K562 (cell line): ENCODE data around the gene FYTTD1. TPM values are rescaled to one million over a fixed set of nuclear protein-coding genes. Genes with fewer than 3 reads are reported as not detected.

Experiments used
- CC2D1A ChIP-seq: fragments of 450-650 bp; IDR thresholded peaks from 2 replicates; pipeline ENCODE4 v1.6.1; 2017; ENCODE audit warnings: mild to moderate bottlenecking
- CEBPG ChIP-seq, 3 experiments: fragments of 200-800 bp in 1 of 3; sonication (Bioruptor generic) in 1 of 3; sonication (generic) in 1 of 3; formaldehyde crosslinking in 1 of 3; IDR thresholded peaks in 2 of 3; conservative IDR thresholded peaks in 1 of 3; 2 replicates each; pipeline versions ENCODE4 v1.6.1 to v1.8.0; 2016 to 2022; ENCODE audit warnings: missing compliant biosample characterization in 2 of 3, missing genetic modification characterization in 2 of 3, mild to moderate bottlenecking in 1 of 3, missing genetic modification reagents in 1 of 3
- EGR1 ChIP-seq: fragments of 450-650 bp; conservative IDR thresholded peaks from 2 replicates; pipeline ENCODE4 v1.6.1; 2017; ENCODE audit warnings: mild to moderate bottlenecking
- EP300 ChIP-seq: IDR thresholded peaks from 2 replicates; pipeline ENCODE4 v1.6.1; 2012; ENCODE audit warnings: low read length, improper control_type of control experiment
- ETV1 ChIP-seq: fragments of 450-650 bp; conservative IDR thresholded peaks from 2 replicates; pipeline ENCODE4 v1.6.1; 2016; ENCODE audit warnings: missing genetic modification characterization, control low read depth, low read depth, missing compliant biosample characterization
- FIP1L1 ChIP-seq: fragments of 200-400 bp; formaldehyde crosslinking; IDR thresholded peaks from 2 replicates; pipeline ENCODE4 v1.6.1; 2018; ENCODE audit warnings: mild to moderate bottlenecking, low read depth, low read length; ENCODE audit not compliant: poor library complexity, severe bottlenecking
- GABPB1 ChIP-seq: sonication (generic); formaldehyde crosslinking; IDR thresholded peaks from 2 replicates; pipeline ENCODE4 v1.8.0; 2022; ENCODE audit warnings: mild to moderate bottlenecking, missing genetic modification reagents
- HDAC3 ChIP-seq: fragments of 450-650 bp; IDR thresholded peaks from 2 replicates; pipeline ENCODE4 v1.6.1; 2018; ENCODE audit warnings: borderline replicate concordance, mild to moderate bottlenecking, moderate library complexity; ENCODE audit not compliant: partially characterized antibody
- HDGF ChIP-seq: fragments of 450-650 bp; IDR thresholded peaks from 2 replicates; pipeline ENCODE4 v1.6.1; 2016
- IFI16 ChIP-seq: fragments of 250-450 bp; sonication (Bioruptor Pico); IDR thresholded peaks from 2 replicates; pipeline ENCODE4 v2.1.2; 2022; ENCODE audit warnings: mild to moderate bottlenecking, inconsistent platforms
- NFRKB ChIP-seq: fragments of 450-650 bp; IDR thresholded peaks from 2 replicates; pipeline ENCODE4 v1.6.1; 2016; ENCODE audit warnings: low read depth
- NFYB ChIP-seq: IDR thresholded peaks from 2 replicates; pipeline ENCODE4 v1.6.1; 2011; ENCODE audit warnings: mild to moderate bottlenecking, moderate library complexity; ENCODE audit not compliant: insufficient read length; ENCODE audit errors: extremely low read depth
- PHF8 ChIP-seq: fragments of 200-600 bp; sonication (generic); IDR thresholded peaks from 2 replicates; pipeline ENCODE4 v1.6.1; 2012; ENCODE audit warnings: mixed run types, mild to moderate bottlenecking, inconsistent platforms, low read length, moderate library complexity, borderline replicate concordance
- RFX5 ChIP-seq: IDR thresholded peaks from 2 replicates; pipeline ENCODE4 v1.6.1; 2011; ENCODE audit warnings: low read depth, mild to moderate bottlenecking, improper control_type of control experiment, low read length
- SIRT6 ChIP-seq: IDR thresholded peaks from one replicate; pipeline ENCODE4 v1.6.1; 2012; ENCODE audit warnings: low read depth, mild to moderate bottlenecking, control low read depth, inconsistent platforms, low read length, moderate library complexity
- SNIP1 ChIP-seq: fragments of 450-650 bp; IDR thresholded peaks from 2 replicates; pipeline ENCODE4 v1.7.1; 2017; ENCODE audit warnings: low read depth, mild to moderate bottlenecking
- TARDBP ChIP-seq: fragments of 450-650 bp; IDR thresholded peaks from 2 replicates; pipeline ENCODE4 v1.6.1; 2016
- U2AF2 ChIP-seq: fragments of 200-400 bp; formaldehyde crosslinking; optimal IDR thresholded peaks from 2 replicates; pipeline ENCODE3; 2017; ENCODE audit warnings: low read depth, mild to moderate bottlenecking, low read length
- YY1 ChIP-seq, 3 experiments: IDR thresholded peaks; 2 replicates each; pipeline ENCODE4 v1.6.1; 2011; ENCODE audit warnings: low read length in 2 of 3, mild to moderate bottlenecking in 2 of 3, moderate library complexity in 2 of 3, borderline replicate concordance in 1 of 3, control low read depth in 1 of 3, low read depth in 1 of 3; ENCODE audit not compliant: insufficient read depth in 3 of 3, insufficient replicate concordance in 2 of 3, control insufficient read depth in 1 of 3, insufficient read length in 1 of 3; ENCODE audit errors: extremely low read depth in 1 of 3
- ZC3H8 ChIP-seq: fragments of 450-650 bp; IDR thresholded peaks from 2 replicates; pipeline ENCODE4 v1.6.1; 2017
- ZNF121 ChIP-seq: sonication (generic); formaldehyde crosslinking; conservative IDR thresholded peaks from 2 replicates; pipeline ENCODE4 v1.8.0; 2022; ENCODE audit warnings: missing genetic modification reagents
- ZNF232 ChIP-seq: sonication (generic); formaldehyde crosslinking; IDR thresholded peaks from 2 replicates; pipeline ENCODE4 v1.8.0; 2022; ENCODE audit warnings: mild to moderate bottlenecking, missing genetic modification reagents
- ZNF239 ChIP-seq: fragments of 250-450 bp; sonication (Bioruptor Pico); IDR thresholded peaks from 2 replicates; pipeline ENCODE4 v1.4.0; 2020; ENCODE audit warnings: mild to moderate bottlenecking
- polyA plus RNA-seq, 8 experiments: library from polyadenylated mRNA; depleted of rRNA in 4 of 8; stranded (reverse) in 5 of 8; unstranded in 3 of 8; fragments of >200 nt; fragmentation: Nextera tagmentation in 2 of 8; fragmentation: Illumina TruSeq in 1 of 8; extraction: Ambion mirVana in 2 of 8; extraction: Trizol in 1 of 8; gene quantifications; 2 replicates each; pipeline versions ENCODE4 v1.2.1 to v1.2.3, GENCODE V29; 2011 to 2014; ENCODE audit warnings: inconsistent platforms in 1 of 8, missing spikeins in 1 of 8
- total RNA-seq, 7 experiments: library from RNA; depleted of rRNA in 6 of 7; stranded (reverse); fragments of >200 nt in 6 of 7; fragmentation: Illumina TruSeq in 2 of 7; extraction: Trizol in 2 of 7; gene quantifications; 2 replicates each; pipeline versions ENCODE4 v1.2.1 to v1.2.3, GENCODE V29; 2011 to 2021; ENCODE audit warnings: low replicate concordance in 1 of 7
- TF ChIP-seq, protein P1 (sequence below): fragments of 200-800 bp; sonication (Bioruptor generic); IDR thresholded peaks from 2 replicates; pipeline ENCODE4 v1.6.1; 2017; ENCODE audit warnings: missing genetic modification characterization, missing compliant biosample characterization
- TF ChIP-seq, protein P2 (sequence below): fragments of 450-650 bp; conservative IDR thresholded peaks from 2 replicates; pipeline ENCODE4 v1.6.1; 2016; ENCODE audit warnings: missing genetic modification characterization, low read depth, mild to moderate bottlenecking, missing compliant biosample characterization, moderate library complexity

Gene FYTTD1
- total and polyA plus RNA-seq, 9 of the 15 experiments (the other 6 are each of a cell fraction or from before 2014, with no cell fraction given) = 35.7 to 106 (median 76.3) TPM

GRCh38 chr3:197750858-197751737, 1.4 kb downstream of the FYTTD1 start (continued):
- peak; percentile 65; the same call in 1 of the 2 replicates for TF ChIP-seq CEBPG (CRISPR knock-in tag; IDR thresholded peaks at IDR 0.05)
- peak; percentile 66 to 78 for TF ChIP-seq CEBPG (tag; conservative IDR thresholded peaks at IDR 0.05 in 1 of 2, IDR thresholded peaks at IDR 0.05 in 1 of 2)
- TF ChIP-seq PHF8 = no peak
- no peak for TF ChIP-seq SNIP1
- no peak for TF ChIP-seq ZNF239
- TF ChIP-seq HDGF = no peak
- TF ChIP-seq, protein P1, sequence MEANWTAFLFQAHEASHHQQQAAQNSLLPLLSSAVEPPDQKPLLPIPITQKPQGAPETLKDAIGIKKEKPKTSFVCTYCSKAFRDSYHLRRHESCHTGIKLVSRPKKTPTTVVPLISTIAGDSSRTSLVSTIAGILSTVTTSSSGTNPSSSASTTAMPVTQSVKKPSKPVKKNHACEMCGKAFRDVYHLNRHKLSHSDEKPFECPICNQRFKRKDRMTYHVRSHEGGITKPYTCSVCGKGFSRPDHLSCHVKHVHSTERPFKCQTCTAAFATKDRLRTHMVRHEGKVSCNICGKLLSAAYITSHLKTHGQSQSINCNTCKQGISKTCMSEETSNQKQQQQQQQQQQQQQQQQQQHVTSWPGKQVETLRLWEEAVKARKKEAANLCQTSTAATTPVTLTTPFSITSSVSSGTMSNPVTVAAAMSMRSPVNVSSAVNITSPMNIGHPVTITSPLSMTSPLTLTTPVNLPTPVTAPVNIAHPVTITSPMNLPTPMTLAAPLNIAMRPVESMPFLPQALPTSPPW (CRISPR knock-in tag) = peak; percentile 91
- TF ChIP-seq NFRKB = no peak
- TF ChIP-seq CC2D1A = no peak
- TF ChIP-seq HDAC3 = no peak
- no peak for TF ChIP-seq RFX5
- TF ChIP-seq FIP1L1 = no peak
- no peak for TF ChIP-seq ZC3H8
- TF ChIP-seq GABPB1 (CRISPR knock-in tag) = peak; percentile 34; the same call in 1 of the 2 replicates
- TF ChIP-seq, protein P2, sequence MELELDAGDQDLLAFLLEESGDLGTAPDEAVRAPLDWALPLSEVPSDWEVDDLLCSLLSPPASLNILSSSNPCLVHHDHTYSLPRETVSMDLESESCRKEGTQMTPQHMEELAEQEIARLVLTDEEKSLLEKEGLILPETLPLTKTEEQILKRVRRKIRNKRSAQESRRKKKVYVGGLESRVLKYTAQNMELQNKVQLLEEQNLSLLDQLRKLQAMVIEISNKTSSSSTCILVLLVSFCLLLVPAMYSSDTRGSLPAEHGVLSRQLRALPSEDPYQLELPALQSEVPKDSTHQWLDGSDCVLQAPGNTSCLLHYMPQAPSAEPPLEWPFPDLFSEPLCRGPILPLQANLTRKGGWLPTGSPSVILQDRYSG (tag) = no peak
- no peak for TF ChIP-seq IFI16
- peak; percentile 43; the same call in 1 of the 2 replicates for TF ChIP-seq ETV1 (tag)
- TF ChIP-seq TARDBP = no peak
- TF ChIP-seq EGR1 = peak; percentile 37; the same call in 1 of the 2 replicates
- TF ChIP-seq EP300 = no peak
- TF ChIP-seq NFYB = no peak
- peak; percentile 87 for TF ChIP-seq ZNF121 (CRISPR knock-in tag)
- TF ChIP-seq YY1 (IDR thresholded peaks at IDR 0.05; ENCODE audit: borderline replicate concordance in 1 of 3, control insufficient read depth in 1 of 3, extremely low read depth in 1 of 3, insufficient read depth in 3 of 3, insufficient read length in 1 of 3, insufficient replicate concordance in 2 of 3, low read depth in 1 of 3, low read length in 2 of 3) = no peak
- TF ChIP-seq U2AF2 = no peak
- TF ChIP-seq SIRT6 = no peak
- TF ChIP-seq ZNF232 (CRISPR knock-in tag) = 0 out of 2 replicates have a peak, but pooled peaks have one; percentile 38
